Suppressor macrophage (primary cell): ENCODE measurements around the gene NDUFAF4.
A peak's percentile ranks its signal among the peaks of the same experiment; 100 is the strongest.

Experiments
- DNase-seq, 4 experiments: peaks; one replicate each; pipeline ENCODE4 v3.0.0-alpha.2; 2020 to 2022
- total RNA-seq, 17 experiments: gene quantifications; one replicate each; lab custom pipeline; 2026; ENCODE audit warnings: mixed read lengths in 6 of 17, inconsistent platforms in 3 of 17; lab: John Stamatoyannopoulos, UW

The NDUFAF4 gene
- total RNA-seq: 2.7 to 21.4 (median 12.0) reads per million in 17 experiments

DNA sequence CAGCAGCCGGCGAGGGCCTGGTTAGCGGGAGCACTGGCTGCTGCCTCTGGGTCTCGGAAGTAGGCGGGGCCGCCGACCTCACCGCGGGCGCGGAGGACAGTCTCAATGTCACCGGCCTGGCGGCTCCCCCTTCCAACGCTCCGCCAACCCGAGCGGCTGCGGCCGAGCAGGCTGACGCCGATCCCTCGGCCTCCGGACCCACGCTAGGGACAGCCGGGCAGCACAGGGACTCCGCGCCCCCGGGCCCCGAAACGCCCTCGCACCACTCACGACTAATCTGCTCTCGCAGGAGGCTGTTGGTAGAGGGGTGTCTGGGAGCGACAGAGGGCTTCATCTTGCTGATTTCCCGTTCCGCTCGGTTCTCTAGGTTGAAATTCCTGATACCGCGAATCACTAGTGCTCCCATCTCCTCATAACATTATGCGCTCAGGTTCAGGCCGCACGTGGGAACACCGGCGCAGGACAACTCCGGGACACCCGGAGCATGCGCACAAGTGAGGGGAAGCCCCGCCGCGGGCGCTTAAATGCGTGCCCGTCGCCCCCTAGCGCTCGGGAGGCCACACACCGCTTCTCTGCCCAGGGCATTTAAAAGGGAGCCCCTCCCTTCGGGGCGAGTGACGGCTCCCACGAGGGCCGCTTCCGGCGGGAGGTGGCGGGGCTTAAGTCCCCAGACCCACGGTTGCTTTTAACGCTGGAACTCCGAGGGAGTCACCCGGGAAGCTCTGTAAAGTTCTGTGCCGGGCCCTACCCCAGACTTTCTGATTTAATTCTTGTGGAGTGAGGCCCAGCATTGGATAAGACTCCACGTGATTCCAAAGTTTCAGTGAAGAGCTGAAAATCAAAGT, at the start of gene NDUFAF4:
NDUFAF4 (minus strand) TSS at position 496 of the 845 bp plus-strand sequence; CDS start at position 406, 90 bp downstream.
- DNase-seq: peak; percentile 98 to 99 (median 98)

DNA sequence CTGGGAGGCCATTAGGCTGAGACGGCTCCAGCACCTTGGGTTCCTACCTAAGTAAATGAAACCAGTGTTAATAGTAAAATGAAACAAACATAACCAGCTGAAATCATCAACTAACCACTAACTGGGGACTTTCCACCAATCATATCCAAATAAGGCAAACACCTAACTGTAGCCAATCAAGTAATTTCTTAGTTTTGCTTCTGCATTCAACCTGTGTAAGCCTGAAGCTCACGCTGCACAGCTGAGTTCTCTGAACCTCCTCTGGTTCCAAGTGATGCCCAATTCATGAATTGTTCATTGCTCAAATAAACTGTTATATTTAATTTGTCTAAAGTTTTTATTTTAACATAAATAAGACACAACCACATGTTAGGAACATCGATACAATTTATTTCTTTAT, 49.4 kb upstream of the NDUFAF4 start:
- DNase-seq: no peak

DNA sequence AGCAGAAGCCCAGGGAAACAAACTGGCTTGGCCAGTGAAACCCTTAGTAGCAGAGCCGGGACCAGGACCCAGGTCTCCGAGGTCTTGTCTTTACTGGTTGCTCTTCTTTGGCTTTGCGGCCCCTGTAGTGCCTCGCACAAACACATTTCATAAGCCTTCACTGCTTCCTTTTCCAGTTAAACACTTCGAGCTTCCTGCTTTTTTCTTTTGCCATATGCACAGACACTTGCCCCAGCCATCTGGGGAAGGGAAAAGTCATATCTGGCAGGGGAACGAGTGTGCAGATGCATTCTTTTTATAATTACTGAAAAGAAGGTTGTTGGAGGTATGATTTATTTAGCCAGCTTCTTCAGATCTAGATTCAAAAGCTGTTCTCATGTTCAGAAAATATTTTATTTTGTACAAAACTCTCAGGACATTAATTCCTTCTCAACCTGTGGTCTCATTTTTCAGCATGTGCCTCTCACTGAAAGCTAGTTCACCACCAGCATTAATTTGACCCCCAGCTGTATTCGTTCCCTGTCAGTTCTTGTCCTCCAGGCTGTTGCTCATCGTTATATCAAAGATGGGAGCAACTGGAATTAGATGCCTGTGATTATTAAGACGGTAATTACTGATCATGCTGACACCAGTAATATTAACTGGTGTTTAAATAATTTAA, 46.0 kb upstream of the NDUFAF4 start:
- no peak for DNase-seq

DNA sequence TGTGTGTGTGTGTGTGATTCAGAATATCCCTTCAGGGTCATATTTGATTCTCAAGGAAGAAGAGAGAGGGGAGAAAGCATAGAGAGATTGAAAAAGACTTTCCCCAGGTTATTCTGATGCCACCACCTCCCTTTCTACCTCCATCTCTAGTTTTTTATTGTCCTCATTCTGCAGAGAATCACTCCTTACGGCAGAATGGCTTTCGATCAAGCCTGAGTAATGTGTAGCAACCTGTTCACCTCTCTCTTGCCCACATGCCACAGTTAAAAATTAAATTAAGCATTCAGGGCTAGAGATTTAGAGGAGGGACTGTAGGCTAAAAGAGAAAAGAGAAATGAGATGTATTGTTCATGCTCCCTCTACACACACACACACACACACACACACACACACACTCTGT, 45.0 kb upstream of the NDUFAF4 start:
- DNase-seq: no peak

DNA sequence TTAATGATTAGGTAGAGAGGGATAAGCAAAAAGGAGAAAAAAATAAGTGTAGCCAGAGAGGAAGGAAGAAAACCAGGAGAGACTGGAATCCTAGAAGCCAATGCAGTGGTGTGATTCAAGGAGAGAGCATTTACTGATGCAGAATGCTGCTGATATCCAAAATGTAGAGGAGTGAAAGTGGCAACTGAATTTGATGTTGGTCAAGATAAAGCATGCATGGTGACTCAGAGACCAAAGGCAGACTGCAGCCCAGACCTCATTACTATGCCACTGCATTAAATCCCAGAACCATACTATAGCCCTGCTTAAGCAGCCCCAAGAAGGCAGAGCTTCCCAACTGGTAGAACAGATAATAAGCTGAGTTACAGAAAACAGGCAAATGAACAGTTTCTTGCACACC, 42.6 kb upstream of the NDUFAF4 start:
- DNase-seq: no peak

DNA sequence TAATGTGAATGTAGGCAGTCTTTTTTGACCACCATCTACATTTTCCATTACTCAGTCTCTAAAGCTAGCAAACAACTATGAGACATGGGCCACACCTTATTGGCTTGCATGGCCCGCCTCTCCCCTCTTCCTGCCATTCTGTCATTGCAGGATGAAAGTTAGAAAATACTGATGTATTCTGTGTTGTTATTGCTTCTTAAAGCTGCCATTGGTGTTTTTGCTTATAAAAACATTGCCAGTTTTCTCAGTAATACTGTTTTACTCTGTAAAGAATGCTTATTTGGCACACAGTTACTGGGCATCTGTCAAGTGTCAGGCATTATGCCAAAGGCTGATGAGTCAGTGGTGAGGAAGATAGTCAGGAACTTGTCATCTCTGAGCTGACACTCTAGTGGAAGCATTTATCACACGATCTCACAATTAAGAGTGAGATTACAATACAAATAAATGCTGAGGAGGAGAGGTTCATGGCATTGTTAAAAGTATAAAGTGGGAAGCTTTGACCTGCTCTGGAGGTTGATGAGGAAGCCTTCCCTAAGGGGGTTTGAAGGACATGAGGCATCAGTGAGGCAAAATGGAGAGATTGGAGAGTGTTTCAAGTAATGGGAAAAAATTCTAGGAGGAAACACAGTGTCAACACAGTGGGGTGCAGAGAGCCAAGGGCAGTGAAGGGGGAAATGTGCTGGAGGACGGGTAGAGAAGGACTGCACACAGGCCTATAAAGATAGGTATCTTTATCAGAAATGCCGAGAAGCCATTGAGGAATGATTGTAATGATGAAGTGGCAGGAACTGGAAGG, 41.5 kb upstream of the NDUFAF4 start:
- DNase-seq: peak in 3 of 4 experiments; percentile 15 to 29 (median 21)

DNA sequence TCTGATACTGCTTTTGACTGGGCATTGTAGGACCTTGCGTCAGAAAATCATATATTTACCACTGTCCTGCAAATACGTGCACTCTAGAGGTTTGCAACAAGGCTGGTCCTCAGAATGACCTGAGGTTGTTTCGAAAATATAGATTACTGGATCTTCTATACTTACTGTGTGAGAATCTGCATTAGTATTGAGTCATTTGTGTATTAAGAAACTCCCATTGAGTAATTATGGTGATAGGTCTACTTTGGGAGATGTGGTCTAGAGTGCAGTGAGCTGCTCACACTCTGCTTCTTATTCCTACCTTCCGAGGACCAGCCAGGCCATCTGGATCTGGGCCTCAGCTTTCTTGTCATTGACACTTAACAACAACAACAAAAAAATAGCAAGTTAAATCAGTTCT, 36.4 kb upstream of the NDUFAF4 start:
- no peak for DNase-seq

DNA sequence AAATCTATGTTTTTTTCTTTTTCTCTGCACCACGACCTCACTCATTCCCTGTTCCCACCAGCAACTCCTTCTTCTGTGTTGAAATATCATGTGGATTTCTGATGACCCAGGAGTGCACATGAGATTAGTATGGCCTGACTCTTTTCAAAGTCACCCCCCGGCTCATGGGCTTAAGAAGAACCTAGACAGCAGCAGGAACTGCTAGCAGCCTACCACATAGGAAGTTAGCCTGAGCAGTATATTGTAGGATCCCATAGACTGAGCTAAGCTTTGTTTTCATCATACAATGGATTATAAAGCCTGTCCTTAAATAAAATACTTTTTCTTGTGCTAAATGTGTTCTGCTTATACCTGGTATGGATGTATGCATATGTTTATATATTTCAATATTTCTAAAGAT, 33.5 kb upstream of the NDUFAF4 start:
- DNase-seq: no peak

DNA sequence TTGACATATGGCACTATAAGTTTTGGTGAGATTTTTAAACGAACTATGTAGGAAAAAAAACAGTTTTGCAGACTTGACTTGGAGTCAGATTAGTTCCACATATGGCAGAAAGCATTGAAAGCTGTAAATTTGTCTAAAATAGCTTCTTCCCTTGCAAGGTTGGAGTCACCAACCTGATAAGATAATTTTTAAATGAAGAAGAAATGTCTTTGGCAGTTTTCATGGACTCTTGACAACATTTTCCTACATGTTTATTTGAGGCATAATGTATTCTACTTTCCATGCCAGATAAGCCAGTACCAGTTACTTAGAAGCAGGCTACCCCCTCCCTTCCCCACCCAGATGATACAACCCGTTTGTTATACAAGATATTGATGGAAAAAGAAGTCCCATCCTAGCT, 32.0 kb upstream of the NDUFAF4 start:
- no peak for DNase-seq

DNA sequence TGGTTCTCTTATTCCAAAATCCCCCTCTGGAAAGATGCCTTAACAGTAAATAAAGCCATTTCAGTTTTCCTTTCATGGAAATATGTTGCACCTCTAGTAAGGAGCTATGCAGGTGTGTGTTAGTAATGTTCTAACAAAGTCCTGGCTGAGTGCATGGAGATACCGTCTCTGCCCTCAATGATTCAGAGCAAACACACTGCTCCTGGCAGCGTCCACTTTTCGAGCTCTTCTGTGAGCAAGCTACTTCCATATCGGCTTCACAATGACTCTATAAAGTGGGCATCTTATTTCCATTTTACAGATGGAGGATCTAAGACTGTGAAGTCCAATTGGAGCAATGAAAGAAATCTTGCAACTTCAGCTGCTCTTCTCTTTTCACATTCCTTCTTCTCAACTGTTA, 30.0 kb upstream of the NDUFAF4 start:
- no peak for DNase-seq

DNA sequence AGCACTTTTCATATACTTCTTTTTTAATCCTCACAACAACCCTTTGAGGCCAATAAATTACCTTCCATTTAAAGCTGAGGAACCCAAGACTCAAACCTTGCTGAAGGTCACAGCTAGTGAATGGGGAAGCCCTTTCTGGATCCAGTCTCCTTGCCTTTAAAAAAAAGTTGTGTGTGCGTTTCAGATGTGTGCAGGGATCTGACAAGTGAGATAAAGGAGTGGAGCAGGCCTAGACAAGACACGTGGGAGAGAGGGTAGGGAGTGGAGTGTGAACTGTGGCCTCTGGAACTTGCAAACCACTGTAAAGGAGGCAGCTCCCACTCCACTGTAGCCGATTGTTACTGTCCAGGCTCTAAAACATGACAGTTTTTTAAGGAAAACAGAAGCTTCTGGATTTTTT, 28.7 kb upstream of the NDUFAF4 start:
- DNase-seq: no peak

DNA sequence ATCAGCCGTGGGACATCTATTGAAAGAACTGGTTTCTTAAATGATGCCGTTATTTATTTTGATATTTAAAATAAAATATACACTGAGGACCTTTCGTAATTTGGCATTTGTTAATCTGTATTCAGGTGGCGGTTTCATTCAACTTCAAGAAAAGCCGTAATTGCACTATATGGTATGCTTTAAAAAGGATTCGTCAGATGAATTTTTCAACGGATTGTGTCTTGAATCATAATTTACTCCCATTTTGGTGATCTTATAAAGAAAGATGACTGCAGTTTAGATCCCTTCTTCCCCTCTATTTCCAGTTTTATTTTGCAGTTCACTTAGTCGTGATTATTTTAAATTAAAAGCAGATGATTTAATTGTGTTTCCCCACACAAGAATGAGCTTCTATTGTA, 27.6 kb upstream of the NDUFAF4 start:
- no peak for DNase-seq

DNA sequence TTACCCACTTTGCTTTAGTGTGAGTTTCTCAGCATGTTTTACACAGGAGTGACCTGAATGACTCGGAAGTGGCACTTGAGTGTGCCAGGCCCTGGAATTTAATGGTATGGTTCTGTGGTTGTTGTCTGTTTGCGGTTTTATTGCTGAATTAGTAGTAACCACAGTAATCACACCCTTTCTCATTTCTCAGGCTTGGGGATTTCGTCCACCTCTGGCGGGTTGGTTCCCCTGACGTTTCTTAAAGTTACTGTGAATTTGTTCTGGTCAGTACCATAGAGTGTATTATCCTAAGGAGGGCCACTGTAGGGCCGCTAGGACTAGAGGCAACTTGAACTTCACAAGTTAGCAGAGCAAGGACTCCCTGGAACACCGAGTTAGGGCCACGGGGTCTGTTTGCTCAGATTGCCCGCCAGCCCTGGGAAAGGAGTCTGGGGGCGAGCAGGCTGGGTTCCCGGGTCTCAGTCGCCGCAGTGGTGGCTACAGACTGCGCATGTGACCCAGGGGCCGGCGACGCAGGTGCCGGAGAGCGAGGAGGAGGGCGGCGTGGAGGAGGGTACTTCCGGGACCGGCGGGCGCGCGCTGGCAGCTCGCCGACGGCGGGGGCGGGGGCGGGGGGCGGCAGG, 26.3 kb upstream of the NDUFAF4 start:
- peak in 1 of 4 experiments; percentile 4 for DNase-seq

DNA sequence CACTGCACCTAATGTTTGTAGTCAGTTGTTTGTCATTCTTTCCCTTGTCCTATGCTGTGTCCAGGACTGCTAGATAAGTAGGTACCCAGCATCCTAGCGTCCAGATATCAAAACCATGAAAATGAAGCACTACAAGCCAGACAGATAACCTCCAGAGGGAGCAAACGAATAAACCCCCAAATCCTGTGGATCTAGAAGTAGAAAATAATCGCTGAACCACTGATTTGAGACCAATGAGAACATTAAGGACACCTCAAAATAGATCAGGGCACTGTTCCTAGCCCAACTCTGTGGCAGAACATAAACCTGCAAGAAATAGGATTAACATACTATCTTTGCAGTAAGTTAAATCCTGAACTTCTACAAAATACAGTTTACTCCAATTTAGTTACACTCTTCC, 25.7 kb upstream of the NDUFAF4 start:
- no peak for DNase-seq

DNA sequence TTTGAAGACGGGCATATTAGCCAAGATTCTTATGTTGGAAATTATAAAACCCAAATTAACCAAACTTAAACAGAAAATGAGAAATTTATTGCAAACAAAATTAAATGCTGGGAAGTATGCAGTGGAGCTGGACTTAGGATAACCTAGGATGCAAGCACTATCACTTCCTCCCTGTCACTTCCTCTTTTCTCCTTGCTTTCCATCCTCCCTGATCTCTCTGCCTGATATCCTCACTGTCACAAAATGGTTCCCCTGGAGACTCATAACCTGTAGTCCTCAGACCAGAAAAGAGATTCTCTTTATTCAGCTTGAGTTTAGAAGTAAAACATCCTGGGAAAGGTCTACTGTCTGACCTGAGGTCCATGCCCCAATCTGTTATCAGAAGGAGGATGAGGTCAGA, 19.4 kb upstream of the NDUFAF4 start:
- DNase-seq: peak; percentile 6 to 56 (median 40)

DNA sequence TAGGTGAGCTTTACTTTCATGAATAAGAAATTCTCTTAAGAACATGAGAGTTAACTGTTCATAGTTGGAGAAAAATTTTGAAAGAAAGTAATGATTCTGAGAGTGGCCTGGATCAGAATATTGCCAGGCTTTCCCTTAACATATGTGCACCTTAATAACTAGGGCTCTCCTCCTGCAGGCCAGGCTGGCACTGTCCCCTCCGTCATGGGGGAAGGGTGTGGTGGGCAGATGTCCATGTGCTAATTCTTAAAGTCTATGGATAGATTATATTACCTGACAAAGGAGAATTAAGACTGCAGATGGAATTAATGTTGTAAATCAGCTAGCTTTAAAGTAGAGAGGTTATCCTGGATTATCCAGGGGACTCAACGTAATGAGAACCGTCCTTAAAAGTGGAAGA, 15.9 kb upstream of the NDUFAF4 start:
- no peak for DNase-seq

DNA sequence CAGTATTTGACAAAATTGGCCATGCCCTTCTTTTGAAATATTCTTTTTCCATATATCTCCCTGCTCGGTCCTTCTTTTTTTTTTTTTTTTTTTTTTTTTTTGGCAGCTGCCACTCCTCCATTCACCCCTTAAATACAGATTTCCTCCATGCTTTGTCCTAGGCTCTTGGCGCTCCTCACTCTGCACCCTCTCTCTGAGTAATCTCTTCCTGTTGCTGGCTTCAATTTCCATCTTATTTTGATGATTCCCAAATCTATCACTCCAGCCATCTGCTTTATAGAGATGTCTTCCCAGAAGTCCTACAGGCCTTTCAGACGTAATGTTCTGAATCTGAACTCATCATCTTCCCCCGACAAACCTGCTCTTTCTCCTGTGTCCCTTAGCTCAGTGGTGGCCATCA, 14.1 kb upstream of the NDUFAF4 start:
- DNase-seq: no peak

DNA sequence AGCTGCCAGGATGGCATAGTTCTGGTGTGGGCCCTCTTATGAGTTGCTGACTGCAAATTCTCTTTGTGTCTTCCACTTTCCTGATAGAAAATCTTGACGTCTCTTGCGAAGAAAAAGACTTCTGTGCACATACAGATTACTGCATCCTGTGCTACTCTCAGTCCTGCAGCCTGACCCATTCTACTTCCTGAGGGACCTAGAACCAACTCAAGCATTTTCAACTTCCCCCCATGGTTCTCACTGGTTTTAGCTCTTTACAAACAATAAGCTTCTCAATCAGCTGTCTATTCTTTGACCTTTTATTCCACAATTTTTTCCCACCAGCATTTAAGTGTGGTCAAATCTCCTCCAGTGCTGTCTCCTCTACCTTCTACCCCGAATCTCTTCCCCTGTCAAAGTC, 13.5 kb upstream of the NDUFAF4 start:
- no peak for DNase-seq

DNA sequence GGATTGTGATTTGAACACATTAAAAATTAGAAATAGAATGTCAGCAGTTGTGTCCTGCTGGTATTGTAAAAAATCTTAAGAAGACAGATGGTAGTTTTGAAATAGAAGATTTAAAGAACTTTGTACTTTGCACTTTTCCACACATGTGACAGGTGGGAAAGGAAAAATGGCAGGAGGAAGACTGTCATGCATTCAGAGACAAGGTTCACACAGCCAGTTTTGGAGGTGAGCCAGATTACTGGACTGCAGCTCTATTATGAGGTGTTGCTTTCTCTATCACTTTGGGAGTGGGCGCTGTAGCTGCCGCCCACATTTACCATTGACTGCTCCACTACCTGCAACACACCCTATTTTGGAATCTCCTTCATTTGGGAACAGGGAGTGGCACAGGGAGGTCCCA, 12.1 kb upstream of the NDUFAF4 start:
- DNase-seq: no peak

DNA sequence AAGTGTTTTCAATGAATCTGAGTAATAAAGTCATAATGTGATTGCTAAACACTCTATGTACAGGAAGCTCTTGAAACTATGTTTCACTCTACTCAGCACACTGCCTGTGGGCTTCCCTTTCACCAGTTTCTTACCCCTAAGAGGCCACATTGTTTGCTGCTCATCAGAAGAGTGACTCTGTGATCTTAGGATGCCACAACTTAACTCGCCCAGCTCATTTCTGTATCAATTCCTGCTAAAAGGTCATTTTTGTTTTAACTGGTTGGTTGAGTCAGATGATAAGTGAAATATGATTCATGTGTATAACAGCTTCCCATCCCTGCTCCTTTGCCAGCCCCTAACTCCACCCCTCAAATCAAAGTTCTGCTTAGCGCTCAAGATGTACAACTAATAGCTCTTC, 9.8 kb upstream of the NDUFAF4 start:
- DNase-seq: peak; percentile 17 to 63 (median 36)

DNA sequence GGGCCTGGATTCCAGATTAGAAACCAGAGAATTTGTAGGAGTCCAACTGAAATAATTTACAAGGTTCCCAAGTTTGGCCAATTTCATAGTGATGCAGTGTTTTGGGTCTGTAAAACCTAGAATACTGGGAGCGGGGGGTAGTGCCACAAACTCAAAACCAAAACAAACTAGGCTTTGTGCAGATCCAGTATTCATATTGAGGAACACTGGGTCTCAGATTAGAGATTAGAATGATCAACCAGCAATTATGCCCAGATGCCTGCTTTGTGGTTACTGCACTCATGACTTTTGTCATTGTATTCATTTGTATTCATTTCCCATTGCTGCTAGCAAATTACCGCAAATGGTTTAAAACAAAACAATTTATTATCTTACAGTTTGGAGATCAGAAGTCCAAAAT, 3.2 kb upstream of the NDUFAF4 start:
- no peak for DNase-seq

DNA sequence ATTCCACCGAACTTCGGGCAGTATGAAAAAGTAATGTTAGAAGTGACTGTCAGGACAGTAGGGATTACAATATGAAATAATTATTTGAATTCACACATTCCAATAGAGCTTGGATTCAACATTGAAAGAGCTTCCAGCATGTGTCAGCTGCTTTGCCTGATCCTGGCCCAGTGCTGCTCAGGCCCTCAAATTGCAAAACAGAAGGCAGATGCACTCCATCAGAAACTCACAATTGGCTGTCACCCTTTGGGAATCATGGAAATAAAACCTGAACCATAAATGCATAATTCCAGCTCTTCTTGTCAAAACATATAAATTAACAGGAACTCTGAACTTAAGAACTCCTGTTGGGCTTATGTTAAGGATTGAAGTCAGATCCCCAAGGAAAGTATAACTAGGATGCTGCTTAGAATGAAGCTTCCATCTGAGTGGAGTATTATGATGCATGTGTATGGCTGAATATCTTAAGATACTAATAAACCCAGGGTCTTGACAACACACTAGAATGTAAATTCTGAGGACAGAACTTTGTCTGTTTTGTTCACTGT, 1.8 kb upstream of the NDUFAF4 start:
- no peak for DNase-seq
